GM12878 (cell line): ENCODE data around the gene PRR7. TPM values are rescaled to one million over a fixed set of nuclear protein-coding genes. Genes with fewer than 3 reads are reported as not detected.

Experiments
- ATAC-seq: fragments of 200-7000 bp; cut with Tn5 transposase; 3 replicates; pipeline ENCODE4 v1.9.1; 2020; ENCODE audit warnings: mild to moderate bottlenecking, moderate library complexity
- BruUV-seq: library from RNA; stranded (reverse); fragments of 400-500 nt; replicated peaks from 2 replicates; lab custom pipeline; 2021; lab: Mats Ljungman, UMichigan
- CTCF ChIA-PET: fragments of 300-600 bp; sonication (Branson Sonifier 250); formaldehyde crosslinking; extraction: SDS; loops from one replicate; lab custom pipeline; 2021; ENCODE audit warnings: inconsistent platforms; lab: Yijun Ruan, JAX
- POLR2A ChIA-PET: fragments of 350-600 bp; formaldehyde crosslinking; extraction: SDS; loops from one replicate; lab custom pipeline; 2021; ENCODE audit warnings: inconsistent platforms; lab: Charles Lee
- RAD21 ChIA-PET: fragments of 300-600 bp; sonication (Branson Sonifier 250); formaldehyde crosslinking; loops from one replicate; lab custom pipeline; 2023; ENCODE audit warnings: antibody characterized with exemption; ENCODE audit not compliant: unreplicated experiment; lab: Charles Lee
- SMC1A ChIA-PET: fragments of 300-600 bp; sonication (Branson Sonifier 250); formaldehyde crosslinking; loops from one replicate; lab custom pipeline; 2023; ENCODE audit not compliant: unreplicated experiment, uncharacterized antibody; lab: Charles Lee
- DNase-seq: peaks from one replicate; pipeline ENCODE4 v3.0.0-alpha.2; 2011; ENCODE audit warnings: low read depth, low spot score
- FAIRE-seq: peaks from 3 replicates; lab custom pipeline; 2011; peaks lifted over from hg19 to GRCh38; lab: Jason Lieb, UNC
- H2AFZ ChIP-seq: 2 replicates; pipeline ENCODE4 v1.6.0; 2011; ENCODE audit warnings: low read depth, low read length, control low read depth; ENCODE audit not compliant: control insufficient read depth
- H3K27ac ChIP-seq: 2 replicates; pipeline ENCODE4 v1.5.1; 2011; ENCODE audit warnings: control low read depth; ENCODE audit not compliant: control insufficient read depth, insufficient read depth
- H3K27me3 ChIP-seq, 2 experiments: replicated peaks in 1 of 2; 2 replicates each; pipeline versions ENCODE4 v1.6.0 to v1.6.1; 2011; ENCODE audit warnings: low read length in 1 of 2; ENCODE audit not compliant: control insufficient read depth in 2 of 2, insufficient read depth in 2 of 2
- H3K36me3 ChIP-seq, 2 experiments: 2 replicates each; pipeline ENCODE4 v1.5.1; 2011; ENCODE audit warnings: low read length in 1 of 2; ENCODE audit not compliant: control insufficient read depth in 2 of 2, insufficient read depth in 2 of 2
- H3K4me1 ChIP-seq: 2 replicates; pipeline ENCODE4 v1.6.1; 2011; ENCODE audit warnings: mild to moderate bottlenecking, low read length, moderate library complexity, mixed read lengths; ENCODE audit not compliant: control insufficient read depth, insufficient read depth
- H3K4me2 ChIP-seq: 2 replicates; pipeline ENCODE4 v1.6.0; 2011; ENCODE audit warnings: control low read depth; ENCODE audit not compliant: control insufficient read depth, insufficient read depth
- H3K4me3 ChIP-seq: fragments of 200-600 bp; sonication (generic); 2 replicates; pipeline ENCODE4 v1.5.1; 2016
- H3K79me2 ChIP-seq: 2 replicates; pipeline ENCODE4 v1.6.0; 2011; ENCODE audit warnings: low read length; ENCODE audit not compliant: control insufficient read depth, insufficient read depth
- H3K9ac ChIP-seq: 2 replicates; pipeline ENCODE4 v1.8.0; 2011; ENCODE audit warnings: low read length, control low read depth, mixed read lengths; ENCODE audit not compliant: control insufficient read depth, insufficient read depth
- H3K9me3 ChIP-seq: replicated peaks from 3 replicates; pipeline ENCODE4 v1.5.1; 2011; ENCODE audit warnings: mild to moderate bottlenecking, low read length; ENCODE audit not compliant: control insufficient read depth, insufficient read depth
- H4K20me1 ChIP-seq: 2 replicates; pipeline ENCODE4 v1.6.0; 2011; ENCODE audit not compliant: control insufficient read depth, insufficient read depth
- BACH1 ChIP-seq: fragments of 450-650 bp; IDR thresholded peaks from 2 replicates; pipeline ENCODE4 v1.6.1; 2017; ENCODE audit warnings: mild to moderate bottlenecking, borderline replicate concordance
- BHLHE40 ChIP-seq, 2 experiments: fragments of 450-650 bp in 1 of 2; IDR thresholded peaks; 2 replicates each; pipeline ENCODE4 v1.6.1; 2011 to 2017; ENCODE audit warnings: low read depth in 2 of 2, borderline replicate concordance in 1 of 2, improper control_type of control experiment in 1 of 2, low read length in 1 of 2, mild to moderate bottlenecking in 1 of 2
- CREM ChIP-seq: IDR thresholded peaks from 2 replicates; pipeline ENCODE4 v1.6.1; 2014; ENCODE audit warnings: antibody characterized with exemption, low read depth
- CTCF ChIP-seq, 3 experiments: IDR thresholded peaks in 2 of 3; conservative IDR thresholded peaks in 1 of 3; 2 replicates each; pipeline ENCODE4 v1.5.1; 2011; ENCODE audit warnings: low read depth in 3 of 3, low read length in 3 of 3, mild to moderate bottlenecking in 3 of 3, control low read depth in 2 of 3, moderate library complexity in 2 of 3, inconsistent platforms in 1 of 3, mixed read lengths in 1 of 3; ENCODE audit not compliant: control insufficient read depth in 2 of 3, insufficient read depth in 1 of 3; ENCODE audit errors: extremely low read depth in 1 of 3
- FOXM1 ChIP-seq: IDR thresholded peaks from 2 replicates; pipeline ENCODE4 v1.6.1; 2012; ENCODE audit warnings: low read depth, mild to moderate bottlenecking, inconsistent platforms, low read length, moderate library complexity
- HCFC1 ChIP-seq: fragments of 150-350 bp; IDR thresholded peaks from 2 replicates; pipeline ENCODE4 v1.6.1; 2014; ENCODE audit warnings: low read length
- HDGF ChIP-seq: fragments of 450-650 bp; IDR thresholded peaks from 2 replicates; pipeline ENCODE4 v1.6.1; 2016; ENCODE audit warnings: antibody characterized with exemption
- MYC ChIP-seq: IDR thresholded peaks from 2 replicates; pipeline ENCODE4 v1.6.1; 2011; ENCODE audit warnings: mild to moderate bottlenecking, low read length, moderate library complexity, inconsistent platforms; ENCODE audit not compliant: insufficient read depth, insufficient replicate concordance, insufficient read length, severe bottlenecking
- NBN ChIP-seq: fragments of 450-650 bp; IDR thresholded peaks from 2 replicates; pipeline ENCODE4 v1.6.1; 2016
- RB1 ChIP-seq: fragments of 450-650 bp; formaldehyde crosslinking; IDR thresholded peaks from 2 replicates; pipeline ENCODE4 v1.6.1; 2017; ENCODE audit warnings: mild to moderate bottlenecking, borderline replicate concordance
- RBBP5 ChIP-seq: fragments of 200-600 bp; sonication (generic); conservative IDR thresholded peaks from 2 replicates; pipeline ENCODE4 v1.6.1; 2016
- SIN3A ChIP-seq: IDR thresholded peaks from 2 replicates; pipeline ENCODE4 v1.6.1; 2012; ENCODE audit warnings: low read depth, low read length, improper control_type of control experiment
- SMARCA5 ChIP-seq: fragments of 450-650 bp; IDR thresholded peaks from 2 replicates; pipeline ENCODE4 v1.6.1; 2017; ENCODE audit warnings: mild to moderate bottlenecking
- ZBTB40 ChIP-seq: fragments of 450-650 bp; IDR thresholded peaks from 2 replicates; pipeline ENCODE4 v1.6.1; 2016; ENCODE audit warnings: mild to moderate bottlenecking, moderate library complexity, borderline replicate concordance
- ZNF217 ChIP-seq: fragments of 450-650 bp; IDR thresholded peaks from 2 replicates; pipeline ENCODE4 v1.6.1; 2017; ENCODE audit warnings: antibody characterized with exemption, mild to moderate bottlenecking
- ZNF24 ChIP-seq: fragments of 450-650 bp; IDR thresholded peaks from 2 replicates; pipeline ENCODE4 v1.6.1; 2017; ENCODE audit warnings: antibody characterized with exemption, mild to moderate bottlenecking
- WGBS: methylation state at CpG from one replicate; pipeline ENCODE4 v1.1.6; 2016; ENCODE audit warnings: low lambda C conversion rate; ENCODE audit not compliant: insufficient replicate concordance, insufficient coverage; ENCODE audit errors: missing lambda C conversion rate; 5-methylcytosine and 5-hydroxymethylcytosine counted together
- in situ Hi-C: fragments of 300-500 bp; cut with MboI; formaldehyde crosslinking; loops from 9 replicates; pipeline ENCODE4 v1.14.3; 2018; ENCODE audit warnings: mixed read lengths
- intact Hi-C: fragments of 100-400 bp; cut with micrococcal nuclease; formaldehyde crosslinking; loops from one replicate; pipeline ENCODE4 v1.14.2; 2022; ENCODE audit not compliant: unreplicated experiment
- polyA plus RNA-seq, 11 experiments: library from polyadenylated mRNA; depleted of rRNA in 4 of 11; unstranded in 6 of 11; stranded (reverse) in 5 of 11; fragments of >200 nt; fragmentation: Nextera tagmentation in 4 of 11; fragmentation: Illumina TruSeq in 1 of 11; extraction: Ambion mirVana in 4 of 11; extraction: Trizol in 1 of 11; gene quantifications; 1 replicate in 1 of 11; 2 replicates in 10 of 11; pipeline versions ENCODE4 v1.2.1 to v1.2.3, GENCODE V29; 2011 to 2016; ENCODE audit warnings: inconsistent platforms in 2 of 11, missing spikeins in 2 of 11, low read depth in 1 of 11
- total RNA-seq, 4 experiments: library from RNA; depleted of rRNA in 3 of 4; stranded (reverse); fragments of >200 nt in 3 of 4; fragmentation: Illumina TruSeq in 1 of 4; extraction: Trizol in 1 of 4; gene quantifications; 2 replicates each; pipeline versions ENCODE4 v1.2.1 to v1.2.3, GENCODE V29; 2013 to 2021
- TF ChIP-seq, protein P1 (sequence below): IDR thresholded peaks from 2 replicates; pipeline ENCODE4 v1.6.1; 2012; ENCODE audit warnings: low read depth, low read length, improper control_type of control experiment

Gene PRR7
- total and polyA plus RNA-seq, 10 of the 15 experiments (the other 5 are each of a cell fraction or from before 2014, with no cell fraction given): 0.09 to 18.8 (median 4.6) TPM; not detected in 2

- ChIA-PET POLR2A (interaction anchor here (0.8 to 13.6 kb wide), 17 partner anchors 10 to 153 kb away, joined by 3 to 358 read pairs (median 6); partner anchors contain the start of genes GRK6, MXD3 and PDLIM7), RAD21 (interaction anchor here (0.6 to 13.5 kb wide), 19 partner anchors 10 to 699 kb away, joined by 3 to 291 read pairs (median 6); partner anchors contain the start of genes DOK3, F12, GRK6 and PDLIM7), SMC1A (interaction anchor here (0.8 to 5.1 kb wide), 9 partner anchors 11 to 136 kb away, joined by 4 to 92 read pairs (median 11); partner anchors contain the start of genes F12, GRK6, PDLIM7 and PFN3), CTCF (interaction anchor here (0.5 to 16.4 kb wide), 36 partner anchors 11 to 795 kb away, joined by 3 to 391 read pairs (median 6); partner anchors contain the start of genes DBN1, DOK3, GRK6 and LMAN2)
- no peaks in the 10 kb centered on the region for H4K20me1 ChIP-seq
- intact Hi-C loops (loop anchor here (2.0 kb wide), 2 partner anchors 28 to 42 kb away; partner anchors contain the start of gene GRK6), in situ Hi-C loops (no loop called here)
- H3K36me3 ChIP-seq: no peaks in the 10 kb centered on the region
- H3K4me1 ChIP-seq: peaks cover 11% of the 10 kb centered on the region
- H3K9me3 ChIP-seq: no peaks in the 10 kb centered on the region
- 1% methylated on average over 79 of the region's 80 CpGs for WGBS
- FAIRE-seq: peak; percentile 85
- no peak for DNase-seq
- peak overlapping the region; percentile 98 for H3K4me2 ChIP-seq
- peak overlapping the region; percentile 77 for H2AFZ ChIP-seq
- no peaks in the 10 kb centered on the region for H3K27me3 ChIP-seq
- peak overlapping the region; percentile 67 for H3K27ac ChIP-seq
- H3K4me3 ChIP-seq: peak overlapping the region; percentile 82
- no peaks in the 10 kb centered on the region; the same call in 1 of the 2 replicates for H3K79me2 ChIP-seq
- no TSS peak for BruUV-seq
- H3K9ac ChIP-seq: peak overlapping the region; percentile 61; the same call in 1 of the 2 replicates
- peak; percentile 70 for ATAC-seq
- TF ChIP-seq CTCF (IDR thresholded peaks at IDR 0.05 in 2 of 3, conservative IDR thresholded peaks at IDR 0.05 in 1 of 3; ENCODE audit: control insufficient read depth in 2 of 3, extremely low read depth in 1 of 3, insufficient read depth in 1 of 3, low read depth in 3 of 3, low read length in 3 of 3) (peak; percentile 68 to 85 (median 80)), BHLHE40 (IDR thresholded peaks at IDR 0.05; ENCODE audit: borderline replicate concordance in 1 of 2, low read depth in 2 of 2, low read length in 1 of 2) (peak; percentile 89 to 99), BACH1 (peak; percentile 83), RB1 (peak; percentile 33; the same call in 1 of the 2 replicates), SMARCA5 (peak; percentile 96), CREM (peak; percentile 48), SIN3A (0 out of 2 replicates have a peak, but pooled peaks have one; percentile 17), ZNF217 (peak; percentile 87), NBN (0 out of 2 replicates have a peak, but pooled peaks have one; percentile 17), FOXM1 (no peak), ZNF24 (peak; percentile 52; the same call in 1 of the 2 replicates), HDGF (0 out of 2 replicates have a peak, but pooled peaks have one; percentile 31), HCFC1 (0 out of 2 replicates have a peak, but pooled peaks have one; percentile 14), RBBP5 (no peak), MYC (peak; percentile 61), ZBTB40 (no peak)
- TF ChIP-seq, protein P1, sequence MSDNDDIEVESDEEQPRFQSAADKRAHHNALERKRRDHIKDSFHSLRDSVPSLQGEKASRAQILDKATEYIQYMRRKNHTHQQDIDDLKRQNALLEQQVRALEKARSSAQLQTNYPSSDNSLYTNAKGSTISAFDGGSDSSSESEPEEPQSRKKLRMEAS: 0 out of 2 replicates have a peak, but pooled peaks have one; percentile 19
Observed at GRCh38 chr5:177455036-177455660, 8.5 kb downstream of the PRR7 start.
